Activated naive CD8-positive, alpha-beta T cell treated with anti-CD3 and anti-CD28 coated beads for 36 hours (primary cell): ENCODE results near the gene DTNBP1. TPM values are rescaled to one million over a fixed set of nuclear protein-coding genes. Genes with fewer than 3 reads are reported as not detected.
A peak's percentile ranks its signal among the peaks of the same experiment; 100 is the strongest.

Experiments
- DNase-seq: peaks from one replicate; pipeline ENCODE4 v3.0.0; 2021
- H3K27ac Mint-ChIP-seq: one replicate; pipeline ENCODE4 v1.8.0; 2022; ENCODE audit warnings: mild to moderate bottlenecking, moderate library complexity, mixed read lengths
- H3K27me3 Mint-ChIP-seq: one replicate; pipeline ENCODE4 v1.8.0; 2022; ENCODE audit warnings: mild to moderate bottlenecking, mixed read lengths
- H3K36me3 Mint-ChIP-seq: one replicate; pipeline ENCODE4 v1.8.0; 2021; ENCODE audit warnings: mild to moderate bottlenecking, mixed read lengths
- H3K4me1 Mint-ChIP-seq: one replicate; pipeline ENCODE4 v1.8.0; 2021; ENCODE audit warnings: mixed read lengths
- H3K4me3 Mint-ChIP-seq: one replicate; pipeline ENCODE4 v1.8.0; 2022; ENCODE audit warnings: mild to moderate bottlenecking, moderate library complexity, mixed read lengths
- H3K9me3 Mint-ChIP-seq: one replicate; pipeline ENCODE4 v1.8.0; 2022; ENCODE audit warnings: mixed read lengths
- total RNA-seq, 2 experiments: library from RNA; stranded (reverse); gene quantifications; one replicate each; pipeline ENCODE4 v1.2.3, GENCODE V29; 2021

DTNBP1 gene
- total RNA-seq, 2 experiments from 2014 or later, result 19.0 to 19.1 TPM

- no peak overlapping the region for H3K27ac Mint-ChIP-seq
- no peak overlapping the region for H3K4me3 Mint-ChIP-seq
Measured at GRCh38 chr6:15534974-15535373, 127.9 kb downstream of the DTNBP1 start.

GRCh38 chr6:15533379-15534026 lies 129.3 kb downstream of the DTNBP1 start:
- H3K27me3 Mint-ChIP-seq, result no peaks in the 10 kb centered on the region
- peaks cover 10% of the 10 kb centered on the region for H3K4me1 Mint-ChIP-seq
- no peak overlapping the region for H3K27ac Mint-ChIP-seq
- H3K9me3 Mint-ChIP-seq, result no peaks in the 10 kb centered on the region
- H3K4me3 Mint-ChIP-seq, result no peak overlapping the region
- H3K36me3 Mint-ChIP-seq, result peaks cover 23% of the 10 kb centered on the region
- DNase-seq, result no peak

More at GRCh38 chr6:15534974-15535373, 127.9 kb downstream of the DTNBP1 start:
- peaks cover 9% of the 10 kb centered on the region for H3K4me1 Mint-ChIP-seq
- H3K27me3 Mint-ChIP-seq, result no peaks in the 10 kb centered on the region
- H3K36me3 Mint-ChIP-seq, result peaks cover 20% of the 10 kb centered on the region
- H3K9me3 Mint-ChIP-seq, result no peaks in the 10 kb centered on the region
- DNase-seq, result no peak

GRCh38 chr6:15531973-15532372 lies 130.9 kb downstream of the DTNBP1 start:
- peaks cover 10% of the 10 kb centered on the region for H3K4me1 Mint-ChIP-seq
- no peak for DNase-seq
- no peaks in the 10 kb centered on the region for H3K27me3 Mint-ChIP-seq
- peaks cover 31% of the 10 kb centered on the region for H3K36me3 Mint-ChIP-seq
- peaks cover 6% of the 10 kb centered on the region for H3K9me3 Mint-ChIP-seq
- H3K27ac Mint-ChIP-seq, result no peak overlapping the region
- no peak overlapping the region for H3K4me3 Mint-ChIP-seq

GRCh38 chr6:15530411-15530810 lies 132.4 kb downstream of the DTNBP1 start:
- peaks cover 6% of the 10 kb centered on the region for H3K9me3 Mint-ChIP-seq
- no peak overlapping the region for H3K27ac Mint-ChIP-seq
- no peaks in the 10 kb centered on the region for H3K27me3 Mint-ChIP-seq
- peaks cover 44% of the 10 kb centered on the region for H3K36me3 Mint-ChIP-seq
- no peak overlapping the region for H3K4me3 Mint-ChIP-seq
- peaks cover 13% of the 10 kb centered on the region for H3K4me1 Mint-ChIP-seq
- no peak for DNase-seq

GRCh38 chr6:15528870-15529269 lies 134.0 kb downstream of the DTNBP1 start:
- Mint-ChIP-seq H3K9me3 (peaks cover 6% of the 10 kb centered on the region), H3K4me1 (peaks cover 13% of the 10 kb centered on the region), H3K27me3 (no peaks in the 10 kb centered on the region), H3K36me3 (peaks cover 55% of the 10 kb centered on the region), H3K4me3 (no peak overlapping the region), H3K27ac (no peak overlapping the region)
- DNase-seq, result no peak

GRCh38 chr6:15527838-15528617 lies 134.8 kb downstream of the DTNBP1 start:
- peaks cover 59% of the 10 kb centered on the region for H3K36me3 Mint-ChIP-seq
- H3K4me1 Mint-ChIP-seq, result peaks cover 13% of the 10 kb centered on the region
- H3K9me3 Mint-ChIP-seq, result peaks cover 6% of the 10 kb centered on the region
- peak overlapping the region; percentile 22 for H3K27ac Mint-ChIP-seq
- no peak for DNase-seq
- no peak overlapping the region for H3K4me3 Mint-ChIP-seq
- H3K27me3 Mint-ChIP-seq, result no peaks in the 10 kb centered on the region

- no peak overlapping the region for H3K4me3 Mint-ChIP-seq
- no peak overlapping the region for H3K27ac Mint-ChIP-seq
- H3K27me3 Mint-ChIP-seq, result no peaks in the 10 kb centered on the region
- peaks cover 6% of the 10 kb centered on the region for H3K9me3 Mint-ChIP-seq
- peaks cover 26% of the 10 kb centered on the region for H3K4me1 Mint-ChIP-seq
- no peak for DNase-seq
- H3K36me3 Mint-ChIP-seq, result peaks cover 64% of the 10 kb centered on the region
Measured at GRCh38 chr6:15526212-15526701, 136.6 kb downstream of the DTNBP1 start.

- Mint-ChIP-seq H3K27me3 (no peaks in the 10 kb centered on the region), H3K9me3 (peaks cover 6% of the 10 kb centered on the region), H3K4me1 (peaks cover 16% of the 10 kb centered on the region), H3K27ac (peak overlapping the region; percentile 55), H3K4me3 (no peak overlapping the region), H3K36me3 (peaks cover 58% of the 10 kb centered on the region)
- DNase-seq, result no peak
Measured at GRCh38 chr6:15524861-15525401, 137.9 kb downstream of the DTNBP1 start.

GRCh38 chr6:15523679-15524630 lies 138.9 kb downstream of the DTNBP1 start:
- no peak overlapping the region for H3K4me3 Mint-ChIP-seq
- peaks cover 6% of the 10 kb centered on the region for H3K9me3 Mint-ChIP-seq
- peaks cover 55% of the 10 kb centered on the region for H3K36me3 Mint-ChIP-seq
- DNase-seq, result no peak
- no peaks in the 10 kb centered on the region for H3K27me3 Mint-ChIP-seq
- peaks cover 15% of the 10 kb centered on the region for H3K4me1 Mint-ChIP-seq
- no peak overlapping the region for H3K27ac Mint-ChIP-seq

GRCh38 chr6:15522856-15523529 lies 139.8 kb downstream of the DTNBP1 start:
- H3K27me3 Mint-ChIP-seq, result no peaks in the 10 kb centered on the region
- peaks cover 48% of the 10 kb centered on the region for H3K36me3 Mint-ChIP-seq
- peak overlapping the region; percentile 52 for H3K27ac Mint-ChIP-seq
- H3K9me3 Mint-ChIP-seq, result peaks cover 5% of the 10 kb centered on the region
- H3K4me1 Mint-ChIP-seq, result peaks cover 15% of the 10 kb centered on the region
- H3K4me3 Mint-ChIP-seq, result no peak overlapping the region
- no peak for DNase-seq

GRCh38 chr6:15522427-15522826 lies 140.4 kb downstream of the DTNBP1 start:
- peak overlapping the region; percentile 52 for H3K27ac Mint-ChIP-seq
- H3K4me1 Mint-ChIP-seq, result peaks cover 15% of the 10 kb centered on the region
- H3K4me3 Mint-ChIP-seq, result no peak overlapping the region
- H3K27me3 Mint-ChIP-seq, result no peaks in the 10 kb centered on the region
- peaks cover 43% of the 10 kb centered on the region for H3K36me3 Mint-ChIP-seq
- DNase-seq, result no peak
- H3K9me3 Mint-ChIP-seq, result peaks cover under 1% of the 10 kb centered on the region

GRCh38 chr6:15522026-15522425 lies 140.8 kb downstream of the DTNBP1 start:
- H3K4me3 Mint-ChIP-seq, result no peak overlapping the region
- peaks cover 15% of the 10 kb centered on the region for H3K4me1 Mint-ChIP-seq
- no peaks in the 10 kb centered on the region for H3K27me3 Mint-ChIP-seq
- DNase-seq, result no peak
- no peaks in the 10 kb centered on the region for H3K9me3 Mint-ChIP-seq
- peaks cover 41% of the 10 kb centered on the region for H3K36me3 Mint-ChIP-seq
- H3K27ac Mint-ChIP-seq, result peak overlapping the region; percentile 52

- peak overlapping the region; percentile 11 for H3K27ac Mint-ChIP-seq
- H3K36me3 Mint-ChIP-seq, result peaks cover 39% of the 10 kb centered on the region
- H3K4me3 Mint-ChIP-seq, result no peak overlapping the region
- no peak for DNase-seq
- H3K27me3 Mint-ChIP-seq, result no peaks in the 10 kb centered on the region
- peaks cover 15% of the 10 kb centered on the region for H3K4me1 Mint-ChIP-seq
- H3K9me3 Mint-ChIP-seq, result no peaks in the 10 kb centered on the region
Measured at GRCh38 chr6:15521582-15521981, 141.2 kb downstream of the DTNBP1 start.

GRCh38 chr6:15520626-15521203 lies 142.1 kb downstream of the DTNBP1 start:
- peaks cover 13% of the 10 kb centered on the region for H3K4me1 Mint-ChIP-seq
- peaks cover 36% of the 10 kb centered on the region for H3K36me3 Mint-ChIP-seq
- no peak overlapping the region for H3K27ac Mint-ChIP-seq
- no peaks in the 10 kb centered on the region for H3K9me3 Mint-ChIP-seq
- no peak for DNase-seq
- H3K4me3 Mint-ChIP-seq, result no peak overlapping the region
- H3K27me3 Mint-ChIP-seq, result no peaks in the 10 kb centered on the region
